Ovary (tissue), 9 donors: ENCODE measurements around the gene PTPN18. TPM values are rescaled to one million over a fixed set of nuclear protein-coding genes. Genes with fewer than 3 reads are reported as not detected.

ENCODE experiments used
- DNase-seq, 5 donors: peaks; one replicate each; pipeline ENCODE4 v3.0.0-alpha.2; 2019 to 2020
- H3K27ac ChIP-seq, 2 donors: fragments of 200-600 bp; one replicate each; pipeline versions ENCODE4 v1.5.1 to v1.8.0; 2019 to 2022
- H3K27me3 ChIP-seq: fragments of 200-600 bp; one replicate; pipeline ENCODE4 v1.8.0; 2022
- H3K36me3 ChIP-seq: fragments of 200-600 bp; sonication (generic); one replicate; pipeline ENCODE4 v1.5.1; 2019
- H3K4me1 ChIP-seq: one replicate; pipeline ENCODE4 v1.8.1; 2013; ENCODE audit warnings: mild to moderate bottlenecking, moderate library complexity; ENCODE audit not compliant: insufficient read depth
- H3K4me3 ChIP-seq: fragments of 200-600 bp; sonication (generic); one replicate; pipeline ENCODE4 v1.5.1; 2017
- H3K9me3 ChIP-seq, 2 donors: fragments of 200-600 bp in 1 of 2; sonication (generic) in 1 of 2; one replicate each; pipeline versions ENCODE4 v1.5.1 to v1.8.1; 2013 to 2019; ENCODE audit warnings: mild to moderate bottlenecking in 1 of 2, moderate library complexity in 1 of 2
- EP300 ChIP-seq: sonication (generic); formaldehyde crosslinking; IDR thresholded peaks from one replicate; pipeline ENCODE4 v1.6.1; 2017; ENCODE audit warnings: antibody characterized with exemption
- POLR2A ChIP-seq: fragments of 450-650 bp; IDR thresholded peaks from one replicate; pipeline ENCODE4 v1.6.1; 2017; ENCODE audit warnings: antibody characterized with exemption, mild to moderate bottlenecking, moderate library complexity
- WGBS, 3 donors: extraction: QIAGEN DNeasy Blood & Tissue Kit in 1 of 3; methylation state at CpG; one replicate each; pipeline versions ENCODE4 v1.1.5 to v1.1.7; 2013 to 2017; 5-methylcytosine and 5-hydroxymethylcytosine counted together
- intact Hi-C, 4 donors: fragments of 100-400 bp; cut with DNase I; formaldehyde crosslinking; loops; one replicate each; pipeline versions ENCODE4 v1.11.0 to v1.15.1; 2022 to 2023
- polyA plus RNA-seq, 2 donors: library from polyadenylated mRNA; stranded (reverse); fragments of 200-250 nt in 1 of 2; fragments of 350-450 nt in 1 of 2; fragmentation: Illumina TruSeq in 1 of 2; extraction: RNeasy Lipid Tissue Mini Kit (QIAGEN cat#74804) in 1 of 2; gene quantifications; one replicate each; pipeline ENCODE4 v1.2.3, GENCODE V29; 2013 to 2014
- total RNA-seq, 7 donors: library from RNA; depleted of rRNA in 2 of 7; stranded (reverse); fragments of >200 nt in 2 of 7; fragmentation: NEBNext Ultra II Directional in 3 of 7; extraction: Animal tissue kit (Norgen Biotek cat#: 25700) in 3 of 7; gene quantifications; one replicate each; pipeline versions ENCODE4 v1.1.0 to v1.2.4, GENCODE V29; 2016 to 2023
- TF ChIP-seq, protein P1 (sequence below), 3 donors: fragments of 450-650 bp in 2 of 3; fragments of 200-600 bp in 1 of 3; IDR thresholded peaks; one replicate each; pipeline versions ENCODE4 v1.5.1 to v1.8.0; 2016 to 2022; ENCODE audit warnings: antibody characterized with exemption in 3 of 3, mild to moderate bottlenecking in 1 of 3
- donor health status: DM: no; HTN: no; CAD: no; lungs with moderate emphysema.
- donor health status: DM: no; HTN: no; CAD: no.
- donor health status: Bipolar disorder and iron deficiency.
- donor health status: DM: yes; HTN: yes; CAD: no.
- donor health status: DM: no; HTN: no; CAD: no.
- donor health status: DM: yes; HTN: yes; CAD: no.

The PTPN18 gene
- total and polyA plus RNA-seq, 9 donors: 22.2 to 62.6 (median 30.8) TPM

DNA sequence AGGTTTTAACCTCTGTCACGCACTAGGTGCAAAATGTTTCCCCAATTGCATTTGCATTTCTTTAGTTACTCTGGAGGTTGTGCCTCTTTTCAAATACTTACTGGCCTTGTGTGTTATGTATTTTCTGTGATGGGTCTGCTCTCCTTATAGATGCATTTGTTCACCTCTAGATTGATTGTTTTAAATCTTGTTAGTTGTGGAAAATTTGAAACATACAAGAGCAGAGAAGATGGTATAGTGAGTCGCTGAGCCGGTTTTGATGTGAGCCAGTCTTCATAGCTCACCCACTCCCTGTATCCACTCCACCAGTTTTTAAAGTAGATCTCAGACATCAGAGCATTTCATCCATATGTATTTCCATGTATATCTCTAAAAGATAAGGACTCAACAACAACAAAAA, 6.7 kb upstream of the PTPN18 start:
- no peak overlapping the region for H3K4me3 ChIP-seq
- no peaks in the 10 kb centered on the region for H3K4me1 ChIP-seq
- H3K36me3 ChIP-seq: no peaks in the 10 kb centered on the region
- no peaks in the 10 kb centered on the region for H3K9me3 ChIP-seq
- WGBS, 3 donors: 85 to 92% (median 86%) methylated on average over 3 of the region's 3 CpGs
- intact Hi-C loops: loop anchor here in 1 of 4 donors (10.0 kb wide), 1 partner anchor 164 kb away; the partner anchor contains the start of genes MZT2B and SMPD4
- no peak for DNase-seq
- TF ChIP-seq EP300 (no peak), POLR2A (no peak)
- TF ChIP-seq, protein P1, sequence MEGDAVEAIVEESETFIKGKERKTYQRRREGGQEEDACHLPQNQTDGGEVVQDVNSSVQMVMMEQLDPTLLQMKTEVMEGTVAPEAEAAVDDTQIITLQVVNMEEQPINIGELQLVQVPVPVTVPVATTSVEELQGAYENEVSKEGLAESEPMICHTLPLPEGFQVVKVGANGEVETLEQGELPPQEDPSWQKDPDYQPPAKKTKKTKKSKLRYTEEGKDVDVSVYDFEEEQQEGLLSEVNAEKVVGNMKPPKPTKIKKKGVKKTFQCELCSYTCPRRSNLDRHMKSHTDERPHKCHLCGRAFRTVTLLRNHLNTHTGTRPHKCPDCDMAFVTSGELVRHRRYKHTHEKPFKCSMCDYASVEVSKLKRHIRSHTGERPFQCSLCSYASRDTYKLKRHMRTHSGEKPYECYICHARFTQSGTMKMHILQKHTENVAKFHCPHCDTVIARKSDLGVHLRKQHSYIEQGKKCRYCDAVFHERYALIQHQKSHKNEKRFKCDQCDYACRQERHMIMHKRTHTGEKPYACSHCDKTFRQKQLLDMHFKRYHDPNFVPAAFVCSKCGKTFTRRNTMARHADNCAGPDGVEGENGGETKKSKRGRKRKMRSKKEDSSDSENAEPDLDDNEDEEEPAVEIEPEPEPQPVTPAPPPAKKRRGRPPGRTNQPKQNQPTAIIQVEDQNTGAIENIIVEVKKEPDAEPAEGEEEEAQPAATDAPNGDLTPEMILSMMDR (IDR thresholded peaks at IDR 0.05): no peak
- H3K27ac ChIP-seq: no peak overlapping the region
- H3K27me3 ChIP-seq: no peaks in the 10 kb centered on the region

DNA sequence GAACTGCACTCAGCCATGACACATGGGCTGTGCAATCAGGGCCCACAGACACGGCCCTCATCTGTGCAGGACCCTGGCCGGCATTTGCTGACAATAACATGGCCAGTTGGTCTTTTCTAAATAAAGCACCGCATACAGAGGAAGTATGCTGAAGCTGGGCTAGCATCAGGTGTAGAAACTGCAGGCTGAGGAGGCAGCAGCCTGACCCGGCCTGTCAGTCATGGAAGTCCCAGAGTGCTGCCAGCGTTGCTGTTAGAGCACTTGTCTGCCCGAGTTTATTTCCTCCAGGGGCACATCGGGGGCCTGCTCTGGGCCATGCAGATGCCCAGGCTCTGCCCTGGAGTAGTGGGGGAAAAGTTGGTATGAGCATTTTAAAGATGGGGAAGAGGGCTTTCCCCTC, 4.1 kb upstream of the PTPN18 start:
- TF ChIP-seq POLR2A (no peak), EP300 (no peak)
- TF ChIP-seq, protein P1 (IDR thresholded peaks at IDR 0.05): no peak
- Histone ChIP-seq H3K36me3 (no peaks in the 10 kb centered on the region), H3K27me3 (no peaks in the 10 kb centered on the region), H3K4me3 (no peak overlapping the region), H3K4me1 (peaks cover 5% of the 10 kb centered on the region), H3K9me3 (no peaks in the 10 kb centered on the region), H3K27ac (no peak overlapping the region)
- DNase-seq: no peak
- intact Hi-C loops: no loop called here
- WGBS, 3 donors: 62 to 67% (median 63%) methylated on average over 7 of the region's 7 CpGs

DNA sequence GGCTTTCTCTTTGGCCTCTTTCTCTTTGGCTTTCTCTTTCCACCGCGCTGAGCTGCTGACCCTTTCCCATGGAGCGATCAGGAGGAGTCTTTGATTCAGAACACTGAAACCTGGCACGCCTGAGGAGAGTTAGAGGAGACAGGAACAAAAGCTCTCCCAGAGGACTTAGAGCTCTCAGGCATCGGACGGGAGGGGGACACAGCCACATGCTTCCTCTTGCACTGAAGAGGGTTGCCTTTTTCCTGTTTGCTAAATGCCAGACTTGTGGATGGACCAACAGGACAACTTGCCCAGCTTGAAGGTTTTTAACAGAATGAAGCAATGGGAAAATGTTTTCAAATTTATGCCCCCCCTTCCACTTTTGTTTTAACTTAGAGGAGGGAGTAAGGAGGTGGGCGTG, 3.6 kb upstream of the PTPN18 start:
- H3K4me1 ChIP-seq: peaks cover 5% of the 10 kb centered on the region
- no peaks in the 10 kb centered on the region for H3K36me3 ChIP-seq
- H3K4me3 ChIP-seq: no peak overlapping the region
- no peak overlapping the region for H3K27ac ChIP-seq
- intact Hi-C loops: no loop called here
- TF ChIP-seq, protein P1 (IDR thresholded peaks at IDR 0.05): no peak
- TF ChIP-seq POLR2A (no peak), EP300 (no peak)
- 62 to 73% (median 68%) methylated on average over 7 of the region's 7 CpGs for WGBS, 3 donors
- H3K27me3 ChIP-seq: no peaks in the 10 kb centered on the region
- H3K9me3 ChIP-seq: no peaks in the 10 kb centered on the region
- DNase-seq: no peak

DNA sequence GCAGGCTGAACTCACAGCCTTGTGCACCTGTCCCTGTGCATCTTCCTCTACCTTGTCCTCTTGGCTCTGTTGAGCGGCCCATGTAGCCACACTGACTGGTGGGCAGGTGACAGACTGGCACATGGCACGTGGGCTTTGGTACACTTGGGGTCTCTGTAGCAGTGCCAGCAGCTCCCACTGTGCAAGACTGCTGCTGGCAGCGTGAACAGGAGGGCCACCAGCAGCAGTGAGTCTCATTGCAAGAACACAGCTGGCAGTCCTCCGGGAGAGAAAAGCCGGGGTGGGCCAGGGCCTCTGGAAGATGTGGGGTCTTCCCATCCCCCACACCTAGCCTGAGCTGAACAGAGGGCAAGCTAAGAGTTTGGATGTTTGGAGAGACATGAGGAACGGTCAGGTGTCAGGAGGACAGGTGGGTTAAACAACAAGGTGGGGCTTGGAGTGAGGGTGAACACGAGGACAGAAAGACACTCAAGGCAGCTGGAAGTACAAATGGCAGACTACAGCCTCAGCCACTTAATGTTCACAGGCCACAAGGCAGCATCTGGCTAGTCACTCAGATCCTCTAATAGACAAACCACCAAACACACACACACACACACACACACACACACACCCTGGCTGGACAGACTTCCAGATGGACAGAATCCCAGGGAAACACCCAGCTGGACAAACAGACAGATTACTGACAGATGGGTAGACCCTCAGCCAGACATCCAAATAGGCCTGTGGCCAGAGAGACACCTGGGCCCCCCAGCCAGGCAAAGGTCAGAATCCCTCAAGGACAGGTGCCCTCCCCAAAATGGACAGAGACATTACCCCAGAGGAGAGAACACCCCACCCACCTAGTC, 2.3 kb upstream of the PTPN18 start:
- H3K4me1 ChIP-seq: peaks cover 5% of the 10 kb centered on the region
- WGBS, 3 donors: 80 to 84% (median 82%) methylated on average over 7 of the region's 7 CpGs
- intact Hi-C loops: no loop called here
- no peak for DNase-seq
- H3K4me3 ChIP-seq: no peak overlapping the region
- no peaks in the 10 kb centered on the region for H3K27me3 ChIP-seq
- H3K36me3 ChIP-seq: no peaks in the 10 kb centered on the region
- TF ChIP-seq, protein P1 (IDR thresholded peaks at IDR 0.05): no peak
- TF ChIP-seq POLR2A (no peak), EP300 (no peak)
- H3K9me3 ChIP-seq: no peaks in the 10 kb centered on the region
- H3K27ac ChIP-seq: no peak overlapping the region
